Gastroesophageal sphincter (tissue), 3 donors: Measurements from ENCODE around the gene LRP1B.

Source experiments
- EP300 ChIP-seq: sonication (generic); formaldehyde crosslinking; IDR thresholded peaks from one replicate; pipeline ENCODE4 v1.6.1; 2017; ENCODE audit warnings: antibody characterized with exemption, mild to moderate bottlenecking
- POLR2A ChIP-seq, 2 donors: fragments of 450-650 bp; IDR thresholded peaks; one replicate each; pipeline ENCODE4 v1.6.1; 2017; ENCODE audit warnings: antibody characterized with exemption in 2 of 2, mild to moderate bottlenecking in 2 of 2, moderate library complexity in 1 of 2
- POLR2AphosphoS5 ChIP-seq: sonication (generic); formaldehyde crosslinking; IDR thresholded peaks from one replicate; pipeline ENCODE4 v1.6.1; 2017; ENCODE audit warnings: antibody characterized with exemption
- TF ChIP-seq, protein P1 (sequence below), 4 experiments: fragments of 200-600 bp in 2 of 4; fragments of 450-650 bp in 2 of 4; sonication (generic) in 1 of 4; IDR thresholded peaks; one replicate each; pipeline ENCODE4 v1.5.1; 2017 to 2019; ENCODE audit warnings: antibody characterized with exemption in 4 of 4, mild to moderate bottlenecking in 2 of 4, moderate library complexity in 2 of 4

DNA sequence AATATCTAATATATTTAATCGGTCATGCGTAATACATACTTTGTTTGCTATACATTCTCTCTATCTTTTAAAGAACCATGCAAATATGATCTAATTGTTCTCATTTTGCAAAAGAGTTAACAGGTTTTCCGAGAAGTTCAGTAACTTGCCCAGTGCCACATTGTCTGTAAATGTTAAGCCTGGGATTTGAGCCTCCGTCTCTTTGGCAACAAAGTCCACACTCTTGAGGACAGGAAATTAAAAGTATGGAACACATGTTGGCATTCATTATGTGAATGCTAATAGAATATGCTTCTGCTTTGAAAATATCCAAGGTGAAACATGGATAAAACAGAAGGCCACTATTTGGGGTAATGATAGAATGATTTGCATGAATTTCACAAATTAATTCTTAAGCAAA lies 85.2 kb downstream of the LRP1B start:
- TF ChIP-seq POLR2A (IDR thresholded peaks at IDR 0.05) (no peak), POLR2AphosphoS5 (no peak), EP300 (no peak)
- TF ChIP-seq, protein P1, sequence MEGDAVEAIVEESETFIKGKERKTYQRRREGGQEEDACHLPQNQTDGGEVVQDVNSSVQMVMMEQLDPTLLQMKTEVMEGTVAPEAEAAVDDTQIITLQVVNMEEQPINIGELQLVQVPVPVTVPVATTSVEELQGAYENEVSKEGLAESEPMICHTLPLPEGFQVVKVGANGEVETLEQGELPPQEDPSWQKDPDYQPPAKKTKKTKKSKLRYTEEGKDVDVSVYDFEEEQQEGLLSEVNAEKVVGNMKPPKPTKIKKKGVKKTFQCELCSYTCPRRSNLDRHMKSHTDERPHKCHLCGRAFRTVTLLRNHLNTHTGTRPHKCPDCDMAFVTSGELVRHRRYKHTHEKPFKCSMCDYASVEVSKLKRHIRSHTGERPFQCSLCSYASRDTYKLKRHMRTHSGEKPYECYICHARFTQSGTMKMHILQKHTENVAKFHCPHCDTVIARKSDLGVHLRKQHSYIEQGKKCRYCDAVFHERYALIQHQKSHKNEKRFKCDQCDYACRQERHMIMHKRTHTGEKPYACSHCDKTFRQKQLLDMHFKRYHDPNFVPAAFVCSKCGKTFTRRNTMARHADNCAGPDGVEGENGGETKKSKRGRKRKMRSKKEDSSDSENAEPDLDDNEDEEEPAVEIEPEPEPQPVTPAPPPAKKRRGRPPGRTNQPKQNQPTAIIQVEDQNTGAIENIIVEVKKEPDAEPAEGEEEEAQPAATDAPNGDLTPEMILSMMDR (IDR thresholded peaks at IDR 0.05), result no peak
